Measurements from ENCODE around the gene VARS2. TPM values are rescaled to one million over a fixed set of nuclear protein-coding genes. Genes with fewer than 3 reads are reported as not detected.
A peak's percentile ranks its signal among the peaks of the same experiment; 100 is the strongest.
"Not testable (repeated sequence)": the region's sequence is repeated elsewhere in the genome, so short reads cannot be mapped to it uniquely, and the experiment has no call there.

The VARS2 gene
- 54.7 TPM for polyA plus RNA-seq (2012; ENCODE audit: insufficient read depth, insufficient read length, low read depth)

DNA sequence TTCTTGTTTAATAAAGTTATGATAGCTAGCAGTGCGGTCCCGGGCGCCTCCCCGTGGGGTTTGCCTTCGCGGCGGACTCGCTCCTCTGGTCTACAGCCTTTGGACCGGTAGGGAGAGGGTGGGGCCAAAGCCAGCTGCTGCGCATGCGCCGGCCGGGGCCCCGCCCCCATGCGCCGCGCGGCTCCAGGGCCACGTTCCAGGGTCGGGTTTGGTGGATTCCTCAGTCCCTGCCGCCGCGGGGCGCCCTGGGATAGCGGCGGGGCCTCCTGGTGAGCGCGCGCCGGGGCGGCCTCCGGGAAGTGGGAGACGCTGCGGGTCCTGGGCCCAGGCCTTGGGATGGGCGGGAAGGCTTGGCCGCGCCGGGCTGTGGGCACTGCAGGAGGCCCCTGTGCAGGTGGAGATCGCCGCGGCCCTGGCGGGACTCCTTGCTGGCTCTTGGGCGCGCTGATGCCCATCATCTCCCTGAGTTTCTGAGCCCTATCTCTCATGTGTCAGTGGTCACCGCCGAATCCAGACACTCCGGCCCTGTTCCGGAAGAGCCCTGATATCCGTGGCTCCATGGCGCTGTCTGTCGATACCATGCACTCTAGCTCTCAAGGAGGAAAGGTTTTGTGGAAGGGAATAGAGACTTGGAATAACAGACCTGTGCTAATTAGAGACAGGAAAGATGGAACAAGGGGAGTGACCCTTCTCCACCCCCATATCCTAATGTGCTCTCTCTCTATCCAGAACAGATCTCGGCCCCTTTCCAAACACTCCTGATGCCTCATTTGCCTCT lies at the start of gene VARS2:
Gene VARS2, plus strand, starts transcription at position 163 of the 778 bp plus-strand sequence. Its CDS starts 599 bp downstream, at position 762.
- Histone ChIP-seq H3K9me3 (no peaks in the 10 kb centered on the region), H3K4me1 (peaks cover 3% of the 10 kb centered on the region; the same call in 1 of the 2 replicates), H3K4me3 (ENCODE audit: low read depth, low read length) (peak within 1 kb of the TSS; percentile 51), H3K36me3 (peaks cover 7% of the 10 kb centered on the region), H3K27me3 (no peaks in the 10 kb centered on the region)
- TF ChIP-seq, protein P1, sequence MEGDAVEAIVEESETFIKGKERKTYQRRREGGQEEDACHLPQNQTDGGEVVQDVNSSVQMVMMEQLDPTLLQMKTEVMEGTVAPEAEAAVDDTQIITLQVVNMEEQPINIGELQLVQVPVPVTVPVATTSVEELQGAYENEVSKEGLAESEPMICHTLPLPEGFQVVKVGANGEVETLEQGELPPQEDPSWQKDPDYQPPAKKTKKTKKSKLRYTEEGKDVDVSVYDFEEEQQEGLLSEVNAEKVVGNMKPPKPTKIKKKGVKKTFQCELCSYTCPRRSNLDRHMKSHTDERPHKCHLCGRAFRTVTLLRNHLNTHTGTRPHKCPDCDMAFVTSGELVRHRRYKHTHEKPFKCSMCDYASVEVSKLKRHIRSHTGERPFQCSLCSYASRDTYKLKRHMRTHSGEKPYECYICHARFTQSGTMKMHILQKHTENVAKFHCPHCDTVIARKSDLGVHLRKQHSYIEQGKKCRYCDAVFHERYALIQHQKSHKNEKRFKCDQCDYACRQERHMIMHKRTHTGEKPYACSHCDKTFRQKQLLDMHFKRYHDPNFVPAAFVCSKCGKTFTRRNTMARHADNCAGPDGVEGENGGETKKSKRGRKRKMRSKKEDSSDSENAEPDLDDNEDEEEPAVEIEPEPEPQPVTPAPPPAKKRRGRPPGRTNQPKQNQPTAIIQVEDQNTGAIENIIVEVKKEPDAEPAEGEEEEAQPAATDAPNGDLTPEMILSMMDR (IDR thresholded peaks at IDR 0.05; ENCODE audit: low read depth, low read length), result 0 out of 2 replicates have a peak, but pooled peaks have one; percentile 14
- DNase-seq, result peak; percentile 93

DNA sequence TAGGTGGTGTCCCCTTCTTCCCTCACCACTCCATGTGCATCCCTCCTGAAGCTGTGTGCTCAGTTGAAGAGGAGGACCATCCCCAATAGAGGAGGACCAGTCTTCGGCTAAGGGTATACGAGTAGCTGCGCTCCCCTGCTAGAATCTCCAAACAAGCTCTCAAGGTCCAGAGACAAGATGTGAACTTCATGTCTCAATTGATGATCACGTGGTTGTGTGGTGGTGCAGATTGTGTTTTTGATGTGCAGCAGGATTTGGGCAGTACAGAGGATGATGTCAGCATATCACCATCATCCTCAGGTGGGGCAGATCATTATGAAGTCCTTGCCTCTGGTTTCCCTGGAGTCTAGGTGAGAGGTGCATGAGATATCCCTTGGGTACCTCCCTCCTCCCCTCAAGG lies 49.7 kb upstream of the VARS2 start:
- no peak for DNase-seq
- Histone ChIP-seq H3K4me3 (ENCODE audit: low read depth, low read length) (no peak overlapping the region), H3K9me3 (no peaks in the 10 kb centered on the region; the same call in none of the 2 replicates), H3K27me3 (no peaks in the 10 kb centered on the region), H3K36me3 (no peaks in the 10 kb centered on the region), H3K4me1 (no peaks in the 10 kb centered on the region)
- TF ChIP-seq, protein P1 (IDR thresholded peaks at IDR 0.05; ENCODE audit: low read depth, low read length), result no peak

DNA sequence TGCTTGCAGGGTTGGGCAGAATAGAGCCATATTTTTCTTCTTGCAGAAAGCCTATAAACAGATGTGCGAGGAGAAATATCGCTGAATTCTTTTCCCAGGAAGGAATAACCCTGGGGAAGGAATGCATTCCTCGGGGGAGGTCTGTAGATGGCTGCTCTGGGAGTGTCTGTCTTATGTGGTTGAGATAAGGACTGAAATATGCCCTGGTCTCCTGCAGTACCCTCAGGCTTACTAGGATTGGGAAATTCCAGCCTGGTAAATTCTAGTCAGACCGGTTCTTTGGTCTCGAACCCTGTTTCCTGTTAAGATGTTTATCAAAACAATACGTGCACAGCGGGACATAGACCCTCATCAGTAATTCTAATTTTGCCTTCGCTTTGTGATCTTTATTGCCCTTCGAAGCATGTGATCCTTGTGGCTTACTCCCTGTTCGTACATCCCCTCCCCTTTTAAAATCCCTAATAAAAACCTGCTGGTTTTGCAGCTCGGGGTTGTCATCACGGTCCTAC lies 44.7 kb upstream of the VARS2 start:
- not testable (repeated sequence) for H3K36me3 ChIP-seq; H3K4me1 ChIP-seq; H3K9me3 ChIP-seq; H3K27me3 ChIP-seq; H3K4me3 ChIP-seq (ENCODE audit: low read depth, low read length); DNase-seq

DNA sequence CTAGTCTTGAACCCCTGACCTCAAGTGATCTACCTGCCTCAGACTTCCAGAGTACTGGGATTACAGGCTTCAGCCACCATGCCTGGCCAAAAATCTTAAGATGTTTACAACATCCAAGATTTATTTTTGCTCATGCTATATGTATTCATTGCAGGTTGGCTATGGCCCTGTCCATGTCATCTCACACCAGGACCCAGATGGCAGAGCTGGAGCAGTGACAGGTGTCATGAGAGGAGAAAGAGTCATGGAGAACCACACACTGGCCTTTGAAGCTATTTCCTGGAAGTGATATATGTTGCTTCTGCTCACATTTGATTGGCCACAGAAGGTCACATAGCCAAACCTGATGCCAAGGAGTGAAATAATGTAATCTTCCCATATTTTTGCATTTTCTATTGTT lies 43.5 kb upstream of the VARS2 start:
- Histone ChIP-seq H3K27me3 (no peaks in the 10 kb centered on the region), H3K9me3 (no peaks in the 10 kb centered on the region), H3K36me3 (no peaks in the 10 kb centered on the region), H3K4me3 (ENCODE audit: low read depth, low read length) (no peak overlapping the region), H3K4me1 (no peaks in the 10 kb centered on the region)
- TF ChIP-seq, protein P1 (IDR thresholded peaks at IDR 0.05; ENCODE audit: low read depth, low read length), result no peak
- DNase-seq, result no peak

DNA sequence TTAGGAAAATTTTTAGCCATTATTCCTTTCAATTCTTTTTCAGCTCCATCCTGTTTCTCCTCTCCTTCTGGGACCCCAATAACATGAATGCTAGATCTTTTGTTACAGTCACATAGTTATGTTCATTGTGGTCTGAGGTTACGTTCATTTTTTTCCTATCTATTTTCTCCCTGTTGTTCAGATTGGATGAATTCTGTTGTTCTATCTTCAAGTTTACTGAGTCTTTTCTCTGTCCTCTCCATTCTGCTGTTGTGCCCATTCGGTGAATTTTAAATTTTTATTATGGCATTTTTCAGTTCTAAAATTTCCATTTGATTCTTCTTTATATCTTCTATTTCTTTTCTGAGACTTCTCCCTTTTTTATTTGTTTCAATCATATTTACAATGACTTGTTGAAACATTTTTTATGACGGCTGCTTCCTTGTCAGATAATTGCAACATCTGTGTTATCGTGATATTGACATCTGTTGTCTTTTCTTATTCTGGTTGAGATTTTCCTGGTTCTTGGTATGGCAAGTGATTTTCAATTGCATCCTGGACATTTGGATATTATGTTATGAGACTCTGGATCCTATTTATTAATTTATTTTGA lies 42.4 kb upstream of the VARS2 start:
- Histone ChIP-seq H3K4me1 (no peaks in the 10 kb centered on the region), H3K27me3 (no peaks in the 10 kb centered on the region), H3K9me3 (no peaks in the 10 kb centered on the region), H3K4me3 (ENCODE audit: low read depth, low read length) (no peak overlapping the region), H3K36me3 (no peaks in the 10 kb centered on the region)
- TF ChIP-seq, protein P1 (IDR thresholded peaks at IDR 0.05; ENCODE audit: low read depth, low read length), result no peak
- DNase-seq, result no peak

DNA sequence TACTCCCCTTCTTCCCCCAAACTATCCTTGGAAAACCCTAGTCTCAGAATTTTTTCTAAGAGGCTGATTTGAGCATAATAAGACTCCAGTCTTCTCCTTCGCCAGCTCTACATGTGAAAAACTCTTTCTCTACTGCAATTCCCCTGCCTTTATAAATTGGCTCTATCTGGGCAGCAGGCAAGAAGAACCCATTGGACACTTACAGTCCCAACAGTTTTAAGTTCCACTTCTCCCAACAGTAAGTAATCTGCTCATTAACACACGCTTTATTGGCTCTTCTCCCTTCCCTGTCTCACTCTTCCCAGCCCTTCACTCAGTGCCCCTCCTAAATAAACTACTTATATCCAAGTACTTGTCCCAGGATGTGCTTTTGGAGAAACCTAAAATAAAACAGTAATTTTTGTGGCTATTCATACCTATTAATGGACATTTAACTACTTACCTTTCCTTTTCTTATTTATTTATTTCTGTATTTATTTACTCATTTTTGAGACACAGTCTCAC lies 40.8 kb upstream of the VARS2 start:
- TF ChIP-seq, protein P1 (IDR thresholded peaks at IDR 0.05; ENCODE audit: low read depth, low read length), result no peak
- H3K4me3 ChIP-seq (ENCODE audit: low read depth, low read length), result no peak overlapping the region
- no peaks in the 10 kb centered on the region for H3K9me3 ChIP-seq
- H3K36me3 ChIP-seq, result no peaks in the 10 kb centered on the region
- no peaks in the 10 kb centered on the region; the same call in 1 of the 2 replicates for H3K4me1 ChIP-seq
- no peak for DNase-seq
- H3K27me3 ChIP-seq, result no peaks in the 10 kb centered on the region

DNA sequence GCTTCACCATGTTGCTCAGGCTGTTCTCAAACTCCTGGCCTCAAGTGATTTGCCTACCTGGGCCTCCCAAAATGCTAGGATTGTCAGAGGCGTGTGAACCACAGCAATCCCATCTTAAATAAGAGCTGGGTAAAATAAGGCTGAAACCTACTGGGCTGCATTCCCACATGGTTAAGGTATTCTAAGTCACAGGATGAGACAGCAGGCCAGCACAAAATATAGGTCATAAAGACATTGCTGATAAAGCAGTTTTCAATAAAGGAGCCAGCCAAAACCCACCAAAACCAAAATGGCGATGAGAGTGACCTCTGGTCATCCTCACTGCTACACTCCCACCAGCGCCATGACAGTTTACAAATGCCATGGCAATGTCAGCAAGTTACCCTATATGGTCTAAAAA lies 40.2 kb upstream of the VARS2 start:
- not testable (repeated sequence) for H3K27me3 ChIP-seq; DNase-seq; H3K4me3 ChIP-seq (ENCODE audit: low read depth, low read length)

More for the DNA sequence above, 40.2 kb upstream of the VARS2 start:
- not testable (repeated sequence) for H3K36me3 ChIP-seq, H3K4me1 ChIP-seq, H3K9me3 ChIP-seq
